H1 (cell line): Measurements from ENCODE around the gene ZNF407. TPM values are rescaled to one million over a fixed set of nuclear protein-coding genes. Genes with fewer than 3 reads are reported as not detected.

Source experiments
- SIN3A ChIP-seq, 2 experiments: IDR thresholded peaks in 1 of 2; conservative IDR thresholded peaks in 1 of 2; 2 replicates each; pipeline ENCODE4 v1.6.1; 2011 to 2012; ENCODE audit warnings: low read length in 2 of 2, improper control_type of control experiment in 1 of 2, low read depth in 1 of 2, mild to moderate bottlenecking in 1 of 2
- SIX5 ChIP-seq: IDR thresholded peaks from 2 replicates; pipeline ENCODE4 v1.6.1; 2011; ENCODE audit warnings: mild to moderate bottlenecking, low read depth, low read length
- polyA plus RNA-seq, 7 experiments: library from polyadenylated mRNA; depleted of rRNA in 3 of 7; stranded (reverse) in 5 of 7; unstranded in 2 of 7; fragments of >200 nt in 5 of 7; fragments of 200-250 nt in 2 of 7; gene quantifications; 1 replicate in 5 of 7; 2 replicates in 1 of 7; 4 replicates in 1 of 7; pipeline versions ENCODE4 v1.2.1 to v1.2.3, GENCODE V29; 2011 to 2013; ENCODE audit warnings: missing spikeins in 2 of 7, mixed read lengths in 2 of 7
- total RNA-seq: library from RNA; stranded (reverse); fragmentation: NEBNext Ultra II Directional; extraction: Animal tissue kit (Norgen Biotek cat#: 25700); gene quantifications from 2 replicates; pipeline ENCODE4 v1.2.1, GENCODE V29; 2021
- TF ChIP-seq, protein P1 (sequence below): fragments of 300-600 bp; sonication (generic); IDR thresholded peaks from 2 replicates; pipeline ENCODE4 v1.7.1; 2012; ENCODE audit warnings: low read length, moderate library complexity, mild to moderate bottlenecking, inconsistent platforms; ENCODE audit not compliant: insufficient replicate concordance

The ZNF407 gene
- total and polyA plus RNA-seq, 2 of the 8 experiments (the other 6 are each of a cell fraction or from before 2014, with no cell fraction given), result 1.5 to 6.8 TPM

GRCh38 chr18:74722237-74722636 is 124.6 kb downstream of the ZNF407 start (continued):
- TF ChIP-seq, protein P1, sequence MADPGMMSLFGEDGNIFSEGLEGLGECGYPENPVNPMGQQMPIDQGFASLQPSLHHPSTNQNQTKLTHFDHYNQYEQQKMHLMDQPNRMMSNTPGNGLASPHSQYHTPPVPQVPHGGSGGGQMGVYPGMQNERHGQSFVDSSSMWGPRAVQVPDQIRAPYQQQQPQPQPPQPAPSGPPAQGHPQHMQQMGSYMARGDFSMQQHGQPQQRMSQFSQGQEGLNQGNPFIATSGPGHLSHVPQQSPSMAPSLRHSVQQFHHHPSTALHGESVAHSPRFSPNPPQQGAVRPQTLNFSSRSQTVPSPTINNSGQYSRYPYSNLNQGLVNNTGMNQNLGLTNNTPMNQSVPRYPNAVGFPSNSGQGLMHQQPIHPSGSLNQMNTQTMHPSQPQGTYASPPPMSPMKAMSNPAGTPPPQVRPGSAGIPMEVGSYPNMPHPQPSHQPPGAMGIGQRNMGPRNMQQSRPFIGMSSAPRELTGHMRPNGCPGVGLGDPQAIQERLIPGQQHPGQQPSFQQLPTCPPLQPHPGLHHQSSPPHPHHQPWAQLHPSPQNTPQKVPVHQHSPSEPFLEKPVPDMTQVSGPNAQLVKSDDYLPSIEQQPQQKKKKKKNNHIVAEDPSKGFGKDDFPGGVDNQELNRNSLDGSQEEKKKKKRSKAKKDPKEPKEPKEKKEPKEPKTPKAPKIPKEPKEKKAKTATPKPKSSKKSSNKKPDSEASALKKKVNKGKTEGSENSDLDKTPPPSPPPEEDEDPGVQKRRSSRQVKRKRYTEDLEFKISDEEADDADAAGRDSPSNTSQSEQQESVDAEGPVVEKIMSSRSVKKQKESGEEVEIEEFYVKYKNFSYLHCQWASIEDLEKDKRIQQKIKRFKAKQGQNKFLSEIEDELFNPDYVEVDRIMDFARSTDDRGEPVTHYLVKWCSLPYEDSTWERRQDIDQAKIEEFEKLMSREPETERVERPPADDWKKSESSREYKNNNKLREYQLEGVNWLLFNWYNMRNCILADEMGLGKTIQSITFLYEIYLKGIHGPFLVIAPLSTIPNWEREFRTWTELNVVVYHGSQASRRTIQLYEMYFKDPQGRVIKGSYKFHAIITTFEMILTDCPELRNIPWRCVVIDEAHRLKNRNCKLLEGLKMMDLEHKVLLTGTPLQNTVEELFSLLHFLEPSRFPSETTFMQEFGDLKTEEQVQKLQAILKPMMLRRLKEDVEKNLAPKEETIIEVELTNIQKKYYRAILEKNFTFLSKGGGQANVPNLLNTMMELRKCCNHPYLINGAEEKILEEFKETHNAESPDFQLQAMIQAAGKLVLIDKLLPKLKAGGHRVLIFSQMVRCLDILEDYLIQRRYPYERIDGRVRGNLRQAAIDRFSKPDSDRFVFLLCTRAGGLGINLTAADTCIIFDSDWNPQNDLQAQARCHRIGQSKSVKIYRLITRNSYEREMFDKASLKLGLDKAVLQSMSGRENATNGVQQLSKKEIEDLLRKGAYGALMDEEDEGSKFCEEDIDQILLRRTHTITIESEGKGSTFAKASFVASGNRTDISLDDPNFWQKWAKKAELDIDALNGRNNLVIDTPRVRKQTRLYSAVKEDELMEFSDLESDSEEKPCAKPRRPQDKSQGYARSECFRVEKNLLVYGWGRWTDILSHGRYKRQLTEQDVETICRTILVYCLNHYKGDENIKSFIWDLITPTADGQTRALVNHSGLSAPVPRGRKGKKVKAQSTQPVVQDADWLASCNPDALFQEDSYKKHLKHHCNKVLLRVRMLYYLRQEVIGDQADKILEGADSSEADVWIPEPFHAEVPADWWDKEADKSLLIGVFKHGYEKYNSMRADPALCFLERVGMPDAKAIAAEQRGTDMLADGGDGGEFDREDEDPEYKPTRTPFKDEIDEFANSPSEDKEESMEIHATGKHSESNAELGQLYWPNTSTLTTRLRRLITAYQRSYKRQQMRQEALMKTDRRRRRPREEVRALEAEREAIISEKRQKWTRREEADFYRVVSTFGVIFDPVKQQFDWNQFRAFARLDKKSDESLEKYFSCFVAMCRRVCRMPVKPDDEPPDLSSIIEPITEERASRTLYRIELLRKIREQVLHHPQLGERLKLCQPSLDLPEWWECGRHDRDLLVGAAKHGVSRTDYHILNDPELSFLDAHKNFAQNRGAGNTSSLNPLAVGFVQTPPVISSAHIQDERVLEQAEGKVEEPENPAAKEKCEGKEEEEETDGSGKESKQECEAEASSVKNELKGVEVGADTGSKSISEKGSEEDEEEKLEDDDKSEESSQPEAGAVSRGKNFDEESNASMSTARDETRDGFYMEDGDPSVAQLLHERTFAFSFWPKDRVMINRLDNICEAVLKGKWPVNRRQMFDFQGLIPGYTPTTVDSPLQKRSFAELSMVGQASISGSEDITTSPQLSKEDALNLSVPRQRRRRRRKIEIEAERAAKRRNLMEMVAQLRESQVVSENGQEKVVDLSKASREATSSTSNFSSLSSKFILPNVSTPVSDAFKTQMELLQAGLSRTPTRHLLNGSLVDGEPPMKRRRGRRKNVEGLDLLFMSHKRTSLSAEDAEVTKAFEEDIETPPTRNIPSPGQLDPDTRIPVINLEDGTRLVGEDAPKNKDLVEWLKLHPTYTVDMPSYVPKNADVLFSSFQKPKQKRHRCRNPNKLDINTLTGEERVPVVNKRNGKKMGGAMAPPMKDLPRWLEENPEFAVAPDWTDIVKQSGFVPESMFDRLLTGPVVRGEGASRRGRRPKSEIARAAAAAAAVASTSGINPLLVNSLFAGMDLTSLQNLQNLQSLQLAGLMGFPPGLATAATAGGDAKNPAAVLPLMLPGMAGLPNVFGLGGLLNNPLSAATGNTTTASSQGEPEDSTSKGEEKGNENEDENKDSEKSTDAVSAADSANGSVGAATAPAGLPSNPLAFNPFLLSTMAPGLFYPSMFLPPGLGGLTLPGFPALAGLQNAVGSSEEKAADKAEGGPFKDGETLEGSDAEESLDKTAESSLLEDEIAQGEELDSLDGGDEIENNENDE, result no peak
- TF ChIP-seq SIN3A (conservative IDR thresholded peaks at IDR 0.05 in 1 of 2, IDR thresholded peaks at IDR 0.05 in 1 of 2; ENCODE audit: low read depth in 1 of 2, low read length in 2 of 2), result no peak
- no peak for TF ChIP-seq SIX5
